HL-60/S4 treated with phorbol 12-myristate 13-acetate at 8.2 ng/mL for 4 days and 3 days (cell line): Measurements from ENCODE around the gene EPS15.
"Not testable (repeated sequence)": the region's sequence is repeated elsewhere in the genome, so short reads cannot be mapped to it uniquely, and the experiment has no call there.

Experiments used
- in situ Hi-C: fragments of 300-500 bp; cut with MboI; formaldehyde crosslinking; loops from 2 replicates; pipeline ENCODE4 v1.15.0; 2022; ENCODE audit warnings: low sequenced_read_pairs

Gene EPS15

DNA sequence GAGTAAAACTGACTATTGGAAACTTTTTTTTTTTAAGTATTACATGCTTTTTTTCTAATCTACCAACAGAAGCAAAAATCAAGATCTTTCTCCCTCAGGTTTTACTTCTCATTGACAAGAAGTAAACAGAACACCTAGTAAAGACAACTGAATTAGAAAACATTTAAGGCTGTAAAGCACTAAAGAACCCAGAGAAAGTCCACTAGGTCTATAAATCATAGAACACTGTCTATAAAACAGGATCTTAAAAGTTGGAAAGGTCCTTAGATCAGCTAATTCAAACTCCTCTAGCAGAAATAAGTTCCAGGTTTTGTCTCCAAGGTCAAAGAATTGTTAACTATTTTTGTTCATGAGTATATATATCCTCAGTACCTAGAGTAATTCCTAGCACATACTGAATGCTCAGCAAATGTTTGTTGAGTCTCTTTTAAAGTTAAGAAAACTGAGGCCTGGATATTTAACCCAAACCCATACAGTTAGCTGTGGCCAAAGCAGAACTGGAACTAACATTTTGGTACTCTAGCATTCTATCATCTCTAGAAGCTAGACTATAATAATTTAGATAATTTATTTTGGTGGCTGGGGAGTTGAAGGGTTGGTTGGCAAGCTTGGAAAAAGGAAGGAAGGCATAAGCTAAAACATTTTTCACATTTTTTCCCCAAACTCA is 3.0 kb downstream of the EPS15 start:
- in situ Hi-C loops = no loop called here

DNA sequence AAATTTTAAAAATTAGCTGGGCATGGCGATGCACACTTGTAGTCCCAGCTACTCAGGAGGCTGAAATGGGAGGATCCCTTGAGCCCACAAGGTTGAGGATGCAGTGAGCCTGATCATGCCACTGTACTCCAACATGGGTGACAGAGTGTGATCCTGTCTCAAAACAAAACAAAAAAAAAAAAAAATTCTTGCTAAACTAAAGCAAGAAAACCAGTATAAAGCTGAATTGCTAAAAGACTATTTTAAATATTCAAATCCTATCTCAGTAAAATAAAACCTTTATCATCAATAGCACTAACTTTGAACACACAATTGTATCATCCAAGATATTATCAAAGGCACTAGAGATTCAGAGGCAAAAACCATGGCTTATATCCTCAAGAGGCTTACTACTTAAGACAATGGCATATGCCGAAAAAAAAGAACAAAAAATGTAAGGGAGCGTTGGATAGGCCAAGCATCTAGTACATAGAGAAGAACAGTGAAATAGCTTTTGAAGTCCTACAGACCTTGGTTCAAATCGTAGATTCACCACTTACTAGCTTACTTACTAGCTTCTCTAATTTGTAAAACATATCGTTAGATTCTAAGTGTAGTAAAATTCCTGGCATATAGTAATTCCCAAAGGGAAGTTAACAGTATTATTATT is 3.6 kb downstream of the EPS15 start:
- in situ Hi-C loops = no loop called here

DNA sequence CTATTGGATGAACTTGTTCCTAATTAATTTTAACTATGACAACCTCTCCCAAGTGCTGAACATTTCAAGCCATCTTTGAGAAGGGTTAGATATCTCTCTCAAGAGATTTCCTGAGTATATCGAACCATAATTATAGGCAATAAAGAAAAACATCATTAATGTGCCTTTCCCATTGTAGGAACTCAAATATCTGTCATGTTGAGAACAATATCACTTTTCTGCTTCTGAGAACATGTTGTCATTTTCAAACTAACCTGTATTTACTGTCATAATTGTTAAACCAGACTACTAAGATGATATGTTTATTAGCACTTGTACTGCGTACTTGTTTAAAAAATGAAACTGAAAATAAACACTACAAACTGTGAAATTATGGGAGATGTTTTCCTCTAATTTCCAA is 4.3 kb downstream of the EPS15 start:
- in situ Hi-C loops = no loop called here

DNA sequence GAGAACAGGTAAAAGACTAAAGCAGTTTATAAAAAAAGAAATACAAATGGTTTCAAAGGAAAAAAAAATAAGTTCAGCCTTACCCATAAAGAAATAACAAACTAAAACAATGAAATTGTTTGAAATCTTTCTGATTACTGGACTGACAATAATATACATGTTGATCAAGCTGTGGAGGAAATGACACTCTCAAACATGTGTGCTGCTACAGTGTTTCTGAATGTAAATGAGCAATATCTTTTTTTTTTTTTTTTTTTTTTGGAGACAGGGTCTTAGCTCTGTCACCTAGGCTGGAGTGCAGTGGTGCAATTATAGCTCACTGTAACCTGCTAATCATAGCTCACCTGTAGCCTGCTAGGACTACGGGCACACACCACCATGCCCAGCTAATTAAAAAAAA is 6.5 kb downstream of the EPS15 start:
- in situ Hi-C loops = no loop called here

DNA sequence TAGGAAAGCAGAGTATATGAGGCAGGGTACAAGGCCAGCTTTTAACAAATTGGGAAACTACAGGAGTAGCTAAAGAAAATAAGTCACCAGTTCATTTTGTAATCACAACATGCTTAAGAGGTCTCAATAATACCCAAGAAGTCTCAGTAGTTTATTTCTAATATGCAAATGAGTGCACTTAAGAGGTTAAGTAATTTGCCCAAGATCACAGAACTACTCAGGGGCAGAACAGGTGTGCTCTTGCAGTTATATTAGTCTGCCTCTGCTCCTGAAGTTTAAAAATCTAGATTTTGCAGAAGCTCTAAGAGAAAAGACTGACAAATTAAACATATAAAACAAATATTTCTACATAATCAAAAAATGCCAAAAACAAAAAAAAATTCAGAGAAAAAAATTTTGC is 6.9 kb downstream of the EPS15 start:
- in situ Hi-C loops = no loop called here

DNA sequence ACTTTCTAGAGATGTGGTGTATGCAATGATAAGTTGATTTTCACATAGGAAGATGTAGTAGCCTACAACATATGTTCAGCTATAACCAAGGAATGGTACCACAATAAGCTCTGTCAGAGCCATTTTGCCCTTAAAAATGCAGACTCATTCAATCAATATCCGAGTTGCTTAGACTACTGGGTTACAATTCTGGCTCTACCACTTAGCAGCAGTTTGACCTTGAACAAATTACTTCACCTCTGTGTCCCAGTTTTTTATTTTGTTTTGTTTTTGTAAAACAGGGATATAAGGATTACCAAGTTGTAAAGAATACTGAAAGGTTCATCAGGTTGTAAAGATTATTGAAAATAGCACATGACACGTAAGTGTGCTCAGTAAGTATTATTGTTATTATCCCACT is 9.3 kb downstream of the EPS15 start:
- in situ Hi-C loops = no loop called here

DNA sequence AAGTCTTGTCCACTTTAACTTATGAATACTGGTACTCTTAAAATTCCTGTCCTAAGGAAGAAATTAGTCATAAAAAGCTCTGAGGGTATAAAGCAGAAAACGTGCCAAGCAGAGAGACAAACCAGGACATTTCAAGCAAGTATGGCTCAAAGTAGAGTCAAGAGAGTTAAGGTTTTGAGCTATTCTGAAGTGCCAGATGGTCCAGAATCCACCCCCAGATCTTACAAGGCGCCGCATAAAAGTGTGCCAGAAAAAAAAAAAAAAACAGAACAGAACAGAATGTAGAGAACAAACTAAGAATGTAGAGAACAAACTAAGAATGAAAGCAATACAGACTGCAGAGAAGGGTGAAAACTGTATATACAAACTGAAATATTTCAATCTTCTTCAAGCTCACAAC is 12.5 kb downstream of the EPS15 start:
- in situ Hi-C loops = no loop called here

DNA sequence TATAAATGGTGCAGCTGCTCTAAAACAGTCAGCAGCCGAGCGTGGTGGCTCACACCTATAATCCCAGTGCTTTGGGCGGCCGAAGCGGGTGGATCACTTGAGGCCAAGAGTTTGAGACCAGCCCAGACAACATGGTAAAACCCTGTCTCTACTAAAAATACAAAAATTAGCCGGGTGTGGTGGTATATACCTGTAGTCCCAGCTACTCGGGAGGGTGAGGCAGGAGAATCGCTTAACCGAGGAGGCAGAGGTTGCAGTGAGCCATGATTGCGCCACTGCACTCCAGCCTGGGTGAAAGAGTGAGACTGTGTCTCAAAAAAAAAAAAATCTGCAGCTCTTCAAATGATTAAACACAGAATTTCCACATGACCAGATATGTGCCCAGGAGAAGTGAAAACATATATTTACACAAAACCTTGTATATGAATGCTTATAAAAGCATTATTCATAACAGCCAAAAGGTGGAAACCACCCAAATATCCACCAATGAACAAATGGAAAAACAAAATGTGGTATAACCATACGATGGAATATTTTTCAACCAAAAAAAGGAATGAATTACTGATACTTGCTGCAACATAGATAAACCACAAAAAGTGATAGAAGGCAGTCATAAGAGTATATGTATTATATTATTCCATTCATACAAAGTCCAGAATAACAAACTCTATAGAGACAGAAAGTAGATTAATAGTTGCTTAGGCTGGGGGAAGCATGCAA is 14.1 kb downstream of the EPS15 start:
- in situ Hi-C loops = no loop called here

DNA sequence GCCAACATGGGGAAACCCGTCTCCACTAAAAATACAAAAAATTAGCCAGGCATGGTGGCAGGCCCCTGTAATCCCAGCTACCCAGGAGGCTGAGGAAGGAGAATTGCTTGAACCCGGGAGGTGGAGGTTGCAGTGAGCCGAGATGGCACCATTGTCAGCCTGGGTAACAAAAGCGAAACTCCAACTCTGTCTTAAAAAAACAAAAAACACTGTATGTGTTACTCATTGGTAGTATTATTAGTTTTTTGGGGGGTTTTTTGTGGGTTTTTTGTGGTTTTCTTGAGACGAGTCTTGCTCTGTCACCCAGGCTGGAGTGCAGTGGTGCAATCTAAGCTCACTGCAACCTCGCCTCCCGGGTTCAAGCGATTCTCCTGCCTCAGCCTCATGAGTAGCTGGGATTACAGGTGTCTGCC is 17.8 kb downstream of the EPS15 start:
- in situ Hi-C loops = not testable (repeated sequence)

DNA sequence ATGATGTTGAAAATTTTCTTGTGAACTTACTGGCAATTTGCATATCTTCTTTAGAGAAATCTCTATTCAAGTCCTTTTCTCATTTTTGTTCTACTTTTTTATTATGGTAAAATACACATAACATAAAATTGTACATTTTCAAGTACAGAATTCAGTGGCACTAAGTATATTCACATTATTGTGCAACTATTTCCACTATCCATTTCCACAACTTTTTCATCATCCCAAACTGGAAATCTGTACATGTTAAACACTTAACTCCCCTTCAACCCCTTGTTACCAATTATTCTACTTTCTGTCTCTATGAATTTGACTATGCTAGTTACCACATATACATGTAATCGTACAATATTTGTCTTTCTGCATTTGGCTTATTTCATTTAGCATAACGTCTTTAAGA is 19.4 kb downstream of the EPS15 start:
- in situ Hi-C loops = no loop called here

DNA sequence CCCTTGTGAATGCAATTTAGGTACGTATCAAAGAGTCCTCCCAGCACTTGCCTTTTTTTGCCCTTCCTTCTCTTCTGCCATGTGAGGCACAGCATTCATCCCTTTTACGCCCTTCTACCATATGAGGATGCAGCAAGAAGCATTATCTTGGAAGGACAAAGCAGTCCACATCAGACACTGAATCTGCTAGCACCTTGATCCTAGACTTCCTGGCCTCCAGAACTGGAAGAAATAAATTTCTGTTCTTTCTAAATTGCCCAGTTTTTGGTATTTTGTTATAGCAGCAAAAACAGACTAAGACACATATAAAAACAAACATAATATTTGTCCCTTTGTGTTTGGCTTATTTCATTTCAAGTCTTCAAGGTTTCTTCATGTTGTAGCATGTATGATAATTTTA is 20.1 kb downstream of the EPS15 start:
- in situ Hi-C loops = no loop called here

DNA sequence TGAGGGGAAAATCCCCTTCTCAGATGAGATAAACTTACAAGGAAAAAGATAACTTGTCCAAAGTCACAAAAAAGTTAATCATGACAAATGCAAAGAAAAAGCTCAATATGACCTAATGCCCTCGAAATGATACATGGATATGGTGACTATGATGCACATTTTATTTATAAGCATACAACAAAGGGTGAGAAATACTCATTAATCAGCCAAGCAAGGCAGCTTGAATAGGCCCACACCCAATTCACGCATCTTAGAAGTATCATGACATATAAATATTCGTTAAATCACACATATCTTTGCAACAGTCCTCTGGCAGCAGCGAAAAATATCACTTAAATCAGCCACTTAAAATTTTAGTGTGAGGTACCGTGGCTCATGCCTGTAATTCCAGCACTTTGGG is 21.7 kb downstream of the EPS15 start:
- in situ Hi-C loops = no loop called here

DNA sequence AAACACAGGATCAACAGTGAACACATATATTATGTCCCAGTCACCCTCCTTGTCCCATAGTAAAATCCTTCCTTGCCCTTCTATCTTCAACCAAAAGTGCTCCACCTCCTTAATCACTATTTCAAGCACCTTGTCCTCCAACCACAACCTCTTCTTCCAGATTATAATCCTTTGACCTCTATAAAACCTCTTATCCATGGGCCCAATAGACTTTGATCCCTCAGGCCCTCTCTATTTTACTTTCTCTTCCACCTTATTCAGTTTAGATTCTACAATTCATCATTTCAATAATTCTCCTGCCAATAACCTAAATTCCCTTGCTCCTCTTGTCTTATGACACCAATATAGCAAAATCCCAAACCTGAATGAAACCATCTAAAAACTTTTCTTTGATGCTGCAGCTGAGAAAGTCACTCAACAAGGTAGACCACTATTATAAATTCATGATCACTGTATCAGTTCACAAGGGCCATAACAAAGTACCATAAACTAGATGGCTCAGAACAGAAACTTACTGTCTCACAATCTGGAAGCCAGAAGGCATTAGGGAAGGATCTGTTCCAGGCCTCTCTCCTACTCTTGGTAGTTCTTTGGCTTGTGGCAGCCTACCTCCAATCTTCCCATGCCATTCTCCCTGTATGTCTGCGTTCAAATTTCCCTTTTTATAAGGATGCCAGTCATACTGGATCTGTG is 24.8 kb downstream of the EPS15 start:
- in situ Hi-C loops = no loop called here

DNA sequence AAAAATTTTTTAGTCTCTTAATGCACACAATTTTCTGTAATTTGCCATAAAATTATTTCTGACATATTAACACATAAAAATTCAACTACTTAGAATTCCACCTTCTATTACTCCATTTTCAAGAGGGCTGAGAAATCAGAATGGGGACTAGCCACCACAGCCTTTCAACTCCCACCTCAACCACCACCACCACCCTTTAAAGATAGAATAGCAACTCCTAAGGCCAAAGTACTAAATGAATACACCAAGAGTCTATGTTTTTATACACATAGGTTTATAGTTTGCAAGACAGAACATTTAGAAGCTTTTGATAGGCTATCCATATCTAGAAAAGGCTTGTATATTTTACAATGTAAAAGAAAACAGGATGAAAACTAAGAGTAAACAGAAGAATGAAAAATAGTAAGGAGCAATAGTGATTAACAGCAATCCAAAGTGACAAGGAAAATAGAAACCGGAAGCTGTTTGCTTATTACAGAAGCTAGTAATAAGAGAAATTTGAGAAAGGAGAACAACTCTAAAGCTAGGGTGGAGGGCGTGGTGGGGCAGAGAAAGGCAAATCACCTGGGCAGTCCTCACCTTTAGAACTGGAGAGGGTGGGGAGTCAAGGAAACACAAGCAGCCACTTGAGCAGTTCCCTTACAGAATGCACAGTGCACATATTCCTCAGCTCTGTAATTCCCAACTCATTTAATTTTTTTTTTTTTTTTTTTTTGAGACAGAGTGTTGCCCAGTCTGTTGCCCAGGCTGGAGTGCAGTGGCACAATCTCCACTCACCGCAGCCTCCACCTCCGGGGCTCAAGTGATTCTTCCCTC is 27.7 kb downstream of the EPS15 start:
- in situ Hi-C loops = no loop called here

DNA sequence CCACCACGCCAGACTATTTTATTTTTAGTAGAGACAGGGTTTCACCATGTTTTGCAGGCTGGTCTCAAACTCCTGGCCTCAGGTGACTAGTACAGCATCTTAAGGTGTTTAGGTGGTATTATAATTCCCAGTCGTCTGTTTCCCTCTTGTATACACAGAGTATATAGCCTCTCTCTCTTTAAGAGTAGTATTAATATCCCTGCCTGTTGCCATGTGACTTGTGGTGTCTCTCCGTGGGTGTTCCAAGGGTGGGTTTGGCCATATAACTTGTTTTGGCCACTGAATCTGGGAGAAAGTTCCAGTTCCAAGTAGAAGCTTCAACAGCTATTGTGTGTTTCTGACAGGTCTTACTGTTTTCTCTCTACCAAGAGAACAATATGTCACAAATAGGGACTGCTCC is 29.6 kb downstream of the EPS15 start:
- in situ Hi-C loops = no loop called here

DNA sequence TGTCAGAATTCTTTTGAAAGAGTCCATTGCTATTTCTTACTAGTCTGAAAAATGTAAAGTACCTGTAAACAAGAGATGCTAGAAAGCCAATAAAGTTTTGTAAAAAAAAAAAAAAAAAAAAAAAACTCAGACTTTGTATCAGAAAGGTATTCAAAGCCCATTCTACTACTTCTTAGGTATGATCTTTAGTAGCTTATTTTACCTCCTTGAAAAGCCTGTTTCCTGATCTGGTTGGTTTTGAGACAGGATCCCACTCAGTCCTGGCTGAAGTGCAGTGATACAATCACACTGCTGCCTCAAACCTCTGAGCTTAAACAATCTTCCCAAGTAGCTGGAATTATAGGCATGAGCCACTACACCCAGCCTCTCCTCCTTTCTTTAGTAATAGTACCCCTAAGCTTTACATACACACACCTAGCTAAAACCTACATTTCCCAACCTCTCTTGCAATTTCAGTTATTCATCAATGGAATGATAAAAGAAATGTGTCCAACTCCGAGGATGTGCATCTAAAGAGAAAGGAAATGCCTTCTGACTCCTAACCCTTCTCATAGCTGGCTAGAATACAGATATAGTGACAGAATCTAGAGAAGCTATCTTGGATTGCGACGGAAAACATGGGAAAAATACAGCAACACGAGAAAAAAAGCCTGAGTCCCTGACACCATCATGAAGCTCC is 30.6 kb downstream of the EPS15 start:
- in situ Hi-C loops = no loop called here

DNA sequence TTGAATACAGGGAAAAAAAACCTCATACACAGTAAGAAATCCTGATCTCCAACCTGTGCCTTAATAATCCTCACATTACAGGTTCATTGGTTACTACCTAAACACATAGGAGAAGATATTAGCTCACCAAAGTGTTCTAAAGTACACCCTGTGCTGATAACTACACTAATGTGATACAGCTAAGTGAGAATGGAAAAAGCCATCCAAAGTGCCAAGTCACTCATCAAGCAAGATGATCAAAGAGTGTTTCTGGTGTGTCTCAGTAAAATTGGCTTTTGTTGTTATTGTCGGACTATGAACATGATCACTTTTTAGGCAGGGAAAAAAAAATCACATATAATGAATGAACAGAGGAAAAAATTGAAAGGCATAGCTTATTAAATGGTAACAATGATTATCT is 31.4 kb downstream of the EPS15 start:
- in situ Hi-C loops = no loop called here

DNA sequence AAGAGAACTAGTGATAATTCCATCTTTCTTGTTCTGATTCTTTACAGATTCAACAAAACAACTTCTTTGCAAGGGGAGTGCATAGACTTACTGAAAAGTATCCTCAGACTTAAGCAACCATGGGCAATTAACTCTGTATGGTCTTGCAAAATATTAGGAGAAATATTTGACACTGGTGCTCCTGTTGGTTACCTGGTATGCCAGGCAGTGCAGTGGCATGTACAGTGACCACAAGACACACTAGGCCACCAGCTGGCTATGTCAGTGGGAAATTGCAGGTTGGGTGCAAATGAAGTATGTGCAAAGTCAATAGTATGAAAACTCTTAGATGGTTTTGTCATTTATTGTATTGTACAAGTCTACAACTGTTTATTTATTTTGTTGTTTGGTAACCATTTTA is 34.5 kb downstream of the EPS15 start:
- in situ Hi-C loops = no loop called here

DNA sequence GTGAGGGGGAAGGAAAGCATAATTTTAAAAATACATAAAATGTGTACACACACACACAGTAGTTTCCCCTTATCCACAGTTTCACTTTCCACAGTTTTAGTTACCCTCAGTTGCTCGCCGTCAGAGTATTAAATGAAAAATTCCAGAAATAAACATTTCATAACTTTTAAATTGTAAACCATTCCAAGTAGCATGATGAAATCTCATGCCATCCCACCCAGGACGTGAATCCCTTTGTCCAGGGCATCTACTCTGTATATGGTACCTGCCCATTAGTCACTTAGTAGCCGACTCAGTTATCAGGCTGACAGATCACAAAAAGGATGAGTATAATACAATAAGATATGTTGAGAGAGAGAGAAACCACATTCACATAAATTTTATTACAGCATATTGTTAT is 36.2 kb downstream of the EPS15 start:
- in situ Hi-C loops = no loop called here

DNA sequence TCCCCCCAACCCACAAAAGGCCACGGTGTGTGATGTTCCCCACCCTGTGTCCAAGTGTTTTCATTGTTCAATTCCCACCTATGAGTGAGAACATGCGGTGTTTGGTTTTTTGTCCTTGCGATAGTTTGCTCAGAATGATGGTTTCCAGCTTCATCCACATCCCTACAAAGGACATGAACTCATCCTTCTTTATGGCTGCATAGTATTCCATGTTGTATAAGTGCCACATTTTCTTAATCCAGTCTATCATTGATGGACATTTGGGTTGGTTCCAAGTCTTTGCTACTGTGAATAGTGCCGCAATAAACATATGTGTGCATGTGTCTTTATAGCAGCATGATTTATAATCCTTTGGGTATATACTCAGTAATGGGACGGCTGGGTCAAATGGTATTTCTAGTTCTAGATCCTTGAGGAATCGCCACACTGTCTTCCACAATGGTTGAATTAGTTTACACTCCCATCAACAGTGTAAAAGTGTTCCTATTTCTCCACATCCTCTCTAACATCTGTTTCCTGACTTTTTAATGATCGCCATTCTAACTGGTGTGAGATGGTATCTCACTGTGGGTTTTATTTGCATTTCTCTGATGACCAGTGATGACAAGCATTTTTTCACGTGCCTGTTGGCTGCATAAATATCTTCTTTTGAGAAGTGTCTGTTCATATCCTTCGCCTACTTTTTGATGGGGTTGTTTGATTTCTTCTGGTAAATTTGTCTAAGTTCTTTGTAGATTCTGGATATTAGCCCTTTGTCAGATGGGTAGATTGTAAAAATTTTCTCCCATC is 44.0 kb downstream of the EPS15 start:
- in situ Hi-C loops = not testable (repeated sequence)
